Left lung (tissue), 10 donors: ENCODE results near the gene NUP205. TPM values are rescaled to one million over a fixed set of nuclear protein-coding genes. Genes with fewer than 3 reads are reported as not detected.
"Not testable (repeated sequence)": the region's sequence is repeated elsewhere in the genome, so short reads cannot be mapped to it uniquely, and the experiment has no call there.

ENCODE experiments used
- ATAC-seq: fragments of 200-7000 bp; cut with Tn5 transposase; one replicate; pipeline ENCODE4 v1.9.1; 2020; ENCODE audit warnings: moderate library complexity
- DNase-seq, 4 donors: peaks; one replicate each; pipeline ENCODE4 v3.0.0-alpha.2; 2013 to 2020
- H3K27ac ChIP-seq, 2 donors: fragments of 200-600 bp; sonication (generic) in 1 of 2; one replicate each; pipeline versions ENCODE4 v1.5.0 to v1.8.0; 2020 to 2021
- H3K27me3 ChIP-seq, 2 donors: fragments of 200-600 bp; sonication (generic) in 1 of 2; one replicate each; pipeline versions ENCODE4 v1.5.0 to v1.8.0; 2020 to 2021
- H3K36me3 ChIP-seq, 2 donors: fragments of 200-600 bp; sonication (generic) in 1 of 2; one replicate each; pipeline versions ENCODE4 v1.5.0 to v1.8.0; 2020 to 2021
- H3K4me1 ChIP-seq, 2 donors: fragments of 200-600 bp; one replicate each; pipeline ENCODE4 v1.8.0; 2021
- H3K4me3 ChIP-seq, 2 donors: fragments of 200-600 bp; sonication (generic) in 1 of 2; one replicate each; pipeline versions ENCODE4 v1.5.0 to v1.8.0; 2020 to 2021; ENCODE audit warnings: mild to moderate bottlenecking in 1 of 2
- H3K9me3 ChIP-seq, 2 donors: fragments of 200-600 bp; sonication (generic) in 1 of 2; one replicate each; pipeline versions ENCODE4 v1.5.0 to v1.8.0; 2020 to 2021
- CTCF ChIP-seq, 2 donors: fragments of 200-600 bp; sonication (generic) in 1 of 2; IDR thresholded peaks; one replicate each; pipeline versions ENCODE4 v1.5.0 to v1.8.0; 2021; ENCODE audit warnings: antibody characterized with exemption in 2 of 2
- intact Hi-C, 2 donors: fragments of 100-400 bp; cut with DNase I; formaldehyde crosslinking; loops; one replicate each; pipeline versions ENCODE4 v1.11.2 to v1.14.2; 2022
- polyA plus RNA-seq, 6 donors: library from polyadenylated mRNA; unstranded; fragments of 120-200 nt; gene quantifications; one replicate each; pipeline ENCODE4 v1.2.1, GENCODE V29; 2013; ENCODE audit not compliant: insufficient read length in 6 of 6
- total RNA-seq, 2 donors: library from RNA; stranded (reverse); fragmentation: NEBNext Ultra II Directional; extraction: Animal tissue kit (Norgen Biotek cat#: 25700); gene quantifications; one replicate each; pipeline ENCODE4 v1.2.1, GENCODE V29; 2021
- donor health status: DM: no; HTN: yes; CAD: no.
- donor health status: DM: no; HTN: no; CAD: no.

The NUP205 gene
- total and polyA plus RNA-seq, 8 donors = 42.7 to 82.3 (median 74.3) TPM

GRCh38 chr7:135620447-135620846 is 62.7 kb downstream of the NUP205 start:
- intact Hi-C loops = no loop called here
- ATAC-seq = no peak
- no peak for TF ChIP-seq CTCF (IDR thresholded peaks at IDR 0.05)
- H3K4me3 ChIP-seq = no peak overlapping the region
- no peak for DNase-seq
- H3K27ac ChIP-seq = no peak overlapping the region
- H3K36me3 ChIP-seq = peaks cover 0 to 88% of the 10 kb centered on the region in 2 donors
- H3K9me3 ChIP-seq = no peaks in the 10 kb centered on the region
- no peaks in the 10 kb centered on the region for H3K27me3 ChIP-seq
- H3K4me1 ChIP-seq = peaks cover 0 to 8% of the 10 kb centered on the region in 2 donors

- Histone ChIP-seq H3K4me3 (no peak overlapping the region), H3K27ac (no peak overlapping the region), H3K27me3 (no peaks in the 10 kb centered on the region), H3K36me3 (peaks cover 0 to 88% of the 10 kb centered on the region in 2 donors), H3K9me3 (no peaks in the 10 kb centered on the region), H3K4me1 (peaks cover 0 to 8% of the 10 kb centered on the region in 2 donors)
- TF ChIP-seq CTCF (IDR thresholded peaks at IDR 0.05) = peak; percentile 70 to 90
- DNase-seq (peak in 2 of 4 donors; percentile 56 to 72), ATAC-seq (peak; percentile 88)
- intact Hi-C loops = no loop called here
These were observed 63.5 kb downstream of the NUP205 start for GRCh38 chr7:135620980-135621850.

GRCh38 chr7:135634191-135634878 is 76.6 kb downstream of the NUP205 start:
- H3K27ac ChIP-seq = no peak overlapping the region
- peaks cover 0 to 78% of the 10 kb centered on the region in 2 donors for H3K36me3 ChIP-seq
- no peak for DNase-seq
- H3K9me3 ChIP-seq = no peaks in the 10 kb centered on the region
- H3K27me3 ChIP-seq = no peaks in the 10 kb centered on the region
- no peaks in the 10 kb centered on the region for H3K4me1 ChIP-seq
- intact Hi-C loops = no loop called here
- no peak for TF ChIP-seq CTCF (IDR thresholded peaks at IDR 0.05)
- H3K4me3 ChIP-seq = no peak overlapping the region
- ATAC-seq = no peak

GRCh38 chr7:135639690-135640089 is 82.0 kb downstream of the NUP205 start:
- H3K9me3 ChIP-seq, H3K4me3 ChIP-seq, DNase-seq, H3K4me1 ChIP-seq, H3K27me3 ChIP-seq, ATAC-seq, H3K27ac ChIP-seq: not testable (repeated sequence)
- intact Hi-C loops = loop anchor here in 1 of 2 donors (10.0 kb wide), 1 partner anchor 355 kb away; no protein-coding TSS in a partner anchor
- peaks cover 0 to 93% of the 10 kb centered on the region in 2 donors for H3K36me3 ChIP-seq

- Histone ChIP-seq H3K27ac (no peak overlapping the region), H3K4me1 (no peaks in the 10 kb centered on the region), H3K4me3 (no peak overlapping the region), H3K9me3 (no peaks in the 10 kb centered on the region), H3K27me3 (no peaks in the 10 kb centered on the region), H3K36me3 (peaks cover 0 to 88% of the 10 kb centered on the region in 2 donors)
- no peak for TF ChIP-seq CTCF (IDR thresholded peaks at IDR 0.05)
- no peak for ATAC-seq
- intact Hi-C loops = loop anchor here in 1 of 2 donors (10.0 kb wide), 1 partner anchor 359 kb away; no protein-coding TSS in a partner anchor
- DNase-seq = no peak
These were observed 86.4 kb downstream of the NUP205 start for GRCh38 chr7:135644154-135644553.
